ENCODE measurements around the gene PIAS3.
"Not testable (repeated sequence)": the region's sequence is repeated elsewhere in the genome, so short reads cannot be mapped to it uniquely, and the experiment has no call there.

The PIAS3 gene

DNA sequence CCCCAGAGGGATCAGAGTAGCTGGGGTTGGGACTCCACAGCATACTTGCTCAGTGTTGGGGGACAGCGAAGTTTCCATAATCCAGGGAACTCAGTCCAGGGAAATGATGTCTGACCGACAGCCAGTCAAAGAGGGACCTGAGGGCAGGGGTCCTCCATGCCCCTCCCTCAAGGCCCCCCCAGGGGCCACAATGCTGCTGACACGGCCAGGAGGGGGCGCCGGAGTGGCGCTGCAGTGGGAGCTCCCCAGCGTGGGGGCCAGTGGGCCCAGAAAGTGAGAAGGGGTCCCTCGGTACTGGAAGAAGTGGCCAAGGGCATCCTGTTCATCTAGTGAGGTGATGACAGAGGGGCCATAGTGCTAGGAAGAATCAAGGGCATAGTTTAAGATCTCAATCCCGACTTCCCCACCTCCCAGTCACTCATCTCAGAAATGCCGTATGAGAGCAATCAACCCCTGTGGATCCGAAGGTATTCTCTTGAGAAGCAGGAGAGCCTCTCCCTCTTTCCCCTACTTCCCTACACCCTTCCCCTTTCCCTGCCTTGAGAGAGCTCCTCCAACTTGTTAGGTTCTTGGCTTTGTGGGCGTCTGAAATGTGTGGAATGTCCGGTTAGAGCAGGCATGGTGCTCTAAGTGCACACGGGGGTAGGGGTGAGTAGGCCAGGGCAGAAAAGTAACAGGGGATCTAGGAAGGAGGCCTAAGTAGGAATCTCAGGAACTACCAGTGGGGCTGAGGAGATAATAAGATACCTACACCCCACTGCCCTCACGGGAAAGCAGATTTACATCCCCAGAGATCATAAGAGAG lies 9.3 kb downstream of the PIAS3 start:
- H3K4me1 ChIP-seq (ENCODE audit: control insufficient read depth in 5 of 5, insufficient read depth in 5 of 5, low read length in 5 of 5): peaks cover 0 to 18% (median 15%) of the 10 kb centered on the region in 5 donors
- no peak overlapping the region for H3K9ac ChIP-seq (ENCODE audit: low read length in 5 of 5)
- no peaks in the 10 kb centered on the region for H3K27me3 ChIP-seq (ENCODE audit: control insufficient read depth in 5 of 5, insufficient read depth in 4 of 5, low read length in 5 of 5)
- no peak overlapping the region for H3K4me3 ChIP-seq (ENCODE audit: low read depth in 1 of 5, low read length in 5 of 5)
- H3K9me3 ChIP-seq (ENCODE audit: control insufficient read depth in 5 of 5, low read length in 5 of 5): no peaks in the 10 kb centered on the region
- no peak overlapping the region for H3K27ac ChIP-seq (ENCODE audit: low read depth, low read length)
- H3K36me3 ChIP-seq (ENCODE audit: control insufficient read depth in 5 of 5, insufficient read depth in 5 of 5, low read length in 5 of 5): peaks cover 0 to 68% (median 56%) of the 10 kb centered on the region in 5 donors

DNA sequence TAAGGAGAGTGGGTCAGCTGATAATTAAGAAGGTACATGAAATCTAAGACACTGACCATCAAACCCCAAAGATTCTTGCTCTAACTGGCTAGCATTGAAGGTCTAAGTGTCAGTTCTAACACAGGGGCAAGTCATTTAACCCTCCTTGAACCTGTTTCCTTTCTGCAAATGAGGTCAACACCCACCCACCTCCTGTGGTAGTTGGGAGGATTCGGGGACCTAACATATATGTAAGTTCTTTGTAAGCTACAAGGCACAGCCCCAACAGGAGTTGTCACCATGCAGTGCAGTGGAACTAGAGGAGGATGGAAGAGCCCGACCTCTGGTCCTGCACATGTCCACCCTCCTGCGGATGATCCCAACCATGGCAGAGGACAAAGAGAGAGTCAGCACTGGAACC lies 11.1 kb downstream of the PIAS3 start:
- Histone ChIP-seq H3K4me1 (ENCODE audit: control insufficient read depth in 5 of 5, insufficient read depth in 5 of 5, low read length in 5 of 5) (peaks cover 0 to 18% (median 15%) of the 10 kb centered on the region in 5 donors), H3K4me3 (ENCODE audit: low read depth in 1 of 5, low read length in 5 of 5) (no peak overlapping the region), H3K9ac (ENCODE audit: low read length in 5 of 5) (no peak overlapping the region), H3K9me3 (ENCODE audit: control insufficient read depth in 5 of 5, low read length in 5 of 5) (no peaks in the 10 kb centered on the region), H3K36me3 (ENCODE audit: control insufficient read depth in 5 of 5, insufficient read depth in 5 of 5, low read length in 5 of 5) (peaks cover 3 to 58% (median 48%) of the 10 kb centered on the region in 5 donors), H3K27me3 (ENCODE audit: control insufficient read depth in 5 of 5, insufficient read depth in 4 of 5, low read length in 5 of 5) (no peaks in the 10 kb centered on the region), H3K27ac (ENCODE audit: low read depth, low read length) (no peak overlapping the region)

DNA sequence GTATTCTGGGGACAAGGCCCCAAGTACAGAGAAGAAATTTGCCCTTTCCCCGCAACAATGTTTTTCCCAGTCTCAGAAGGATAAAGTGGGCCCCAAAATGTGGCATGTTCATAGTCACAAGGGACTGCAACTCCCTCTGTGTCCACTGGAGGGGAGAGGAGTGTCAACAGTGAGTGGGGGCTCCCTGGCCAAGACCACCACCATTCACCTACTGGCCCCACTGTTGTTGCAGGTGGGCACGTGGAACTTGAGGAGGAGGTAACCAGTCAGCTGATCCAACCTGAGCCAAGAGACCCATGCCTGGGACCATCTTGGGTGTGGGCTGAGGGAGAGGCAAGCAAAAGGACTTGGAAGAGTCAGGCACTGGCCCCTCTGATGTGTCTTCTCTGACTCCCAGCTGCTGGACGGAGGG lies 12.7 kb downstream of the PIAS3 start:
- Histone ChIP-seq H3K36me3 (ENCODE audit: control insufficient read depth in 5 of 5, insufficient read depth in 5 of 5, low read length in 5 of 5) (peaks cover 15 to 62% (median 54%) of the 10 kb centered on the region in 5 donors), H3K4me3 (ENCODE audit: low read depth in 1 of 5, low read length in 5 of 5) (peak overlapping the region; percentile 56 to 86 (median 70)), H3K9ac (ENCODE audit: low read length in 5 of 5) (peak overlapping the region in 4 of 5 donors; percentile 54 to 87 (median 76)), H3K27ac (ENCODE audit: low read depth, low read length) (no peak overlapping the region), H3K27me3 (ENCODE audit: control insufficient read depth in 5 of 5, insufficient read depth in 4 of 5, low read length in 5 of 5) (no peaks in the 10 kb centered on the region), H3K9me3 (ENCODE audit: control insufficient read depth in 5 of 5, low read length in 5 of 5) (no peaks in the 10 kb centered on the region), H3K4me1 (ENCODE audit: control insufficient read depth in 5 of 5, insufficient read depth in 5 of 5, low read length in 5 of 5) (peaks cover 0 to 18% (median 15%) of the 10 kb centered on the region in 5 donors)

- H3K27ac ChIP-seq (ENCODE audit: low read depth, low read length): no peak within 1 kb of the TSS
- H3K9ac ChIP-seq (ENCODE audit: low read length in 5 of 5): peak within 1 kb of the TSS in 4 of 5 donors; percentile 54 to 87 (median 76)
- peak within 1 kb of the TSS; percentile 66 to 86 (median 70) for H3K4me3 ChIP-seq (ENCODE audit: low read depth in 1 of 5, low read length in 5 of 5)
- H3K36me3 ChIP-seq (ENCODE audit: control insufficient read depth in 5 of 5, insufficient read depth in 5 of 5, low read length in 5 of 5): peaks cover 19 to 62% (median 55%) of the 10 kb centered on the region in 5 donors
- no peaks in the 10 kb centered on the region for H3K9me3 ChIP-seq (ENCODE audit: control insufficient read depth in 5 of 5, low read length in 5 of 5)
- H3K27me3 ChIP-seq (ENCODE audit: control insufficient read depth in 5 of 5, insufficient read depth in 4 of 5, low read length in 5 of 5): no peaks in the 10 kb centered on the region
- peaks cover 0 to 18% (median 15%) of the 10 kb centered on the region in 5 donors for H3K4me1 ChIP-seq (ENCODE audit: control insufficient read depth in 5 of 5, insufficient read depth in 5 of 5, low read length in 5 of 5)
Observed at GRCh38 chr1:145845514-145846161, 13.2 kb downstream of the PIAS3 start, which contains the start of gene NUDT17. TSS of gene NUDT17 (plus strand) at chr1:145845630. CDS start at chr1:145845641, 11 bp downstream.

DNA sequence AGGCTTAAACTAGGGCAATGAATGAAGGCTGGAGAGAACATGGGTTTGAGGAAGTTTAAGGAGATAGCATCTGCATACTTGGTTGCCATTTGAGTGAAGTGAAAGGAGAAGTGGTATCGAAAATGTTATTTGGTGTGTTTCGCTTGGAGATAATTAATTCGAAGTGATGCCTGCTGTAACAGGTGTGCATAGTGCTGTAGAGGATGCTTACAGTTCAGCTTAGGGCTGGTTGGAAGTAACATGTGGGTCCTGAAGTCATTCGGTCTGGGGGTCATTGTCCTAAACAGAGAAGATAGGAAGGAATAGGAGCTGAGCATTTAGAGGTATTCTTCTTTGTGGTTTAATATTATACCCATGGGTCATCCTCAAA lies 13.8 kb downstream of the PIAS3 start:
- H3K4me3 ChIP-seq (ENCODE audit: low read depth in 1 of 5, low read length in 5 of 5): peak overlapping the region; percentile 66 to 86 (median 70)
- H3K27me3 ChIP-seq (ENCODE audit: control insufficient read depth in 5 of 5, insufficient read depth in 4 of 5, low read length in 5 of 5): no peaks in the 10 kb centered on the region
- peak overlapping the region in 3 of 5 donors; percentile 60 to 87 (median 80) for H3K9ac ChIP-seq (ENCODE audit: low read length in 5 of 5)
- H3K36me3 ChIP-seq (ENCODE audit: control insufficient read depth in 5 of 5, insufficient read depth in 5 of 5, low read length in 5 of 5): peaks cover 22 to 62% (median 53%) of the 10 kb centered on the region in 5 donors
- H3K4me1 ChIP-seq (ENCODE audit: control insufficient read depth in 5 of 5, insufficient read depth in 5 of 5, low read length in 5 of 5): peaks cover 0 to 18% (median 15%) of the 10 kb centered on the region in 5 donors
- no peaks in the 10 kb centered on the region for H3K9me3 ChIP-seq (ENCODE audit: control insufficient read depth in 5 of 5, low read length in 5 of 5)
- H3K27ac ChIP-seq (ENCODE audit: low read depth, low read length): no peak overlapping the region

DNA sequence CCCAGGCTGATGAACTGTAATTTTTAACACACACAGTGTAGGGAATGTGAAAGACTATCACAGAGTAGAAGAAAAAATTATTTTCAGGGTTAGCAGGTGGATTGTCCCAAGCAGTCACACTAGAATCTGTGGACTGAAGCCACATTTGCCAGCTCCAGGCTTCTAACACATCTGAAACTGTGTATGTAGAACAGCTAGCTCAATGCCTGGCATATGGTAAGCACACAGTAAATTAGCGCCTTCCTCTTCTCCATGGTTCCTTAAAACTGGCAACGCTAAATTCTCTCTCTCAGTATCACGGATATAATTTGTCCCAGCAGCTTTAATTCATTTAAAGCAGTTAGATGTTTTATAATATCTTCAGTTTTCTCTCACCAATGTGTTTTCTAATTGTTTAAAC lies 15.8 kb downstream of the PIAS3 start:
- H3K4me1 ChIP-seq (ENCODE audit: control insufficient read depth in 5 of 5, insufficient read depth in 5 of 5, low read length in 5 of 5): peaks cover 0 to 18% (median 15%) of the 10 kb centered on the region in 5 donors
- H3K27me3 ChIP-seq (ENCODE audit: control insufficient read depth in 5 of 5, insufficient read depth in 4 of 5, low read length in 5 of 5): no peaks in the 10 kb centered on the region
- H3K36me3 ChIP-seq (ENCODE audit: control insufficient read depth in 5 of 5, insufficient read depth in 5 of 5, low read length in 5 of 5): peaks cover 26 to 62% (median 55%) of the 10 kb centered on the region in 5 donors
- no peak overlapping the region for H3K9ac ChIP-seq (ENCODE audit: low read length in 5 of 5)
- no peak overlapping the region for H3K4me3 ChIP-seq (ENCODE audit: low read depth in 1 of 5, low read length in 5 of 5)
- no peak overlapping the region for H3K27ac ChIP-seq (ENCODE audit: low read depth, low read length)
- H3K9me3 ChIP-seq (ENCODE audit: control insufficient read depth in 5 of 5, low read length in 5 of 5): no peaks in the 10 kb centered on the region

DNA sequence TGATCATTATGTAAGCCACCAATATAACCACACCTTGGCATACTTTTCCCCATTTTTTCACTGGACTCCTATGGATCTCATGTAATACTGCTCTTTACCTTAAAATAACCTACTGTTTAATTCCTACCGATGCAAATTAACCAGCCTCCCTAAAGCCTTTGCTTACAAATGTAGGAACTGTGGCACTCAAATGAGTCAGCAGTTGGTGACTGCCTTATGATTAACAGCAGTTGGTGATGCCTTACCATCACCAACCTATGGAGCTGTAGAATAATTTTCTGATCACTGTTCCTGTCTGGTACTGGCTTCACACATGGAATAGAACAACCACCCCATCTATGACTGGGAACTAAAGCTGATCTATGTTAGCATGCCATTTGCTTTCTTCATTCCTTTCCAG lies 21.2 kb downstream of the PIAS3 start:
- no peaks in the 10 kb centered on the region for H3K4me1 ChIP-seq (ENCODE audit: control insufficient read depth in 5 of 5, insufficient read depth in 5 of 5, low read length in 5 of 5)
- no peaks in the 10 kb centered on the region for H3K27me3 ChIP-seq (ENCODE audit: control insufficient read depth in 5 of 5, insufficient read depth in 4 of 5, low read length in 5 of 5)
- peaks cover 49 to 100% (median 89%) of the 10 kb centered on the region in 5 donors for H3K36me3 ChIP-seq (ENCODE audit: control insufficient read depth in 5 of 5, insufficient read depth in 5 of 5, low read length in 5 of 5)
- no peaks in the 10 kb centered on the region for H3K9me3 ChIP-seq (ENCODE audit: control insufficient read depth in 5 of 5, low read length in 5 of 5)
- no peak overlapping the region for H3K27ac ChIP-seq (ENCODE audit: low read depth, low read length)
- no peak overlapping the region for H3K4me3 ChIP-seq (ENCODE audit: low read depth in 1 of 5, low read length in 5 of 5)
- no peak overlapping the region for H3K9ac ChIP-seq (ENCODE audit: low read length in 5 of 5)

DNA sequence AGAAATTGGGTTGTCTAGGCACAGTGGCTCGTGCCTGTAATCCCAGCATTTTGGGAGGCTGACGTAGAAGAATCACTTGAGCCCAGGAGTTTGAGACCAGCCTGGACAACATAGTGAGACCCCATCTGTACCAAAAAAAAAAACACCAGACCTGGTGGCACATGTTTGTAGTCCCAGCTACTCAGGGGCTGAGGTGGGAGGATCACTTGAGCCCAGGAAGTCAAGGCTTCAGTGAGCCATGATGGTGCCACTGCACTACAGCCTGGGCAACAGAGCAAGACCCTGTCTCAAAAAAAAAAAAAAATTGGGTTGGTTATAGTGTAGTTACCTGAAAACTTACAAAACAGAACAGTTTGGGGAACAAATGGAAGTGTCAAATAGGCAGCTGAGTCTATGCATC lies 28.1 kb downstream of the PIAS3 start:
- not testable (repeated sequence) for H3K9ac ChIP-seq (ENCODE audit: low read length in 5 of 5); H3K27me3 ChIP-seq (ENCODE audit: control insufficient read depth in 5 of 5, insufficient read depth in 4 of 5, low read length in 5 of 5); H3K4me1 ChIP-seq (ENCODE audit: control insufficient read depth in 5 of 5, insufficient read depth in 5 of 5, low read length in 5 of 5); H3K27ac ChIP-seq (ENCODE audit: low read depth, low read length); H3K9me3 ChIP-seq (ENCODE audit: control insufficient read depth in 5 of 5, low read length in 5 of 5); H3K4me3 ChIP-seq (ENCODE audit: low read depth in 1 of 5, low read length in 5 of 5)
- peaks cover 44 to 94% (median 83%) of the 10 kb centered on the region in 5 donors for H3K36me3 ChIP-seq (ENCODE audit: control insufficient read depth in 5 of 5, insufficient read depth in 5 of 5, low read length in 5 of 5)

DNA sequence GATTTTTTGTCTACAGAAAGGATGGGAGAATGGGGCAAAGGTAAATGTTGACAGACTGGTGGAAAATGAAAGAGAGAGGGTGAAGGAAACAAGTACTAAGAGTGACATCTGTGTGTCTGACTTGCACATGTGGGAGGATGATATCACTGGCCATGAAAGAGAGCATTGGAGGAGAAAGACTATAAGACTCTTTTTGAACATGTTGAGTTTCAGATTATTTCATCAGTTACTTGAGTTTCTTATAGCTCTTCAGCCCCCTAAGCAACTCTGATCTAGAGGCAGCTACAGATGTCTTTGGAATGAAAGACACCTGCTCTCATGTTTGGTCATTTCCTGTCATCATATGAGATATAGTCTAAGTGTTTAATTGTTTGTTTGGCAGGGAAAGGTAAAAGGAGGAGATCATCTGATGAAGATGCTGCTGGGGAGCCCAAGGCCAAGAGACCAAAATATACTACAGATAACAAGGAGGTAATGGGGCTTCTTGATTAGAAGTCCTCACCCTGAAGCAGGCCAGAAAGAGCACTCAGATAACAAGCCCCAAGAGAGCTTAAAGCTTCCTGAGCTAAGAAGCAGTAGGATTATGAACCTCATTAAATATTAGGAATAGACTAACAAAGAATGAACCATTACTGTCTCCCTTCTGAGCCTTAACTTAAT lies 30.4 kb downstream of the PIAS3 start:
- Histone ChIP-seq H3K4me1 (ENCODE audit: control insufficient read depth in 5 of 5, insufficient read depth in 5 of 5, low read length in 5 of 5) (peaks cover 0 to 17% (median 15%) of the 10 kb centered on the region in 5 donors), H3K36me3 (ENCODE audit: control insufficient read depth in 5 of 5, insufficient read depth in 5 of 5, low read length in 5 of 5) (peaks cover 34 to 73% (median 62%) of the 10 kb centered on the region in 5 donors), H3K27ac (ENCODE audit: low read depth, low read length) (no peak overlapping the region), H3K4me3 (ENCODE audit: low read depth in 1 of 5, low read length in 5 of 5) (no peak overlapping the region), H3K27me3 (ENCODE audit: control insufficient read depth in 5 of 5, insufficient read depth in 4 of 5, low read length in 5 of 5) (no peaks in the 10 kb centered on the region), H3K9me3 (ENCODE audit: control insufficient read depth in 5 of 5, low read length in 5 of 5) (no peaks in the 10 kb centered on the region), H3K9ac (ENCODE audit: low read length in 5 of 5) (no peak overlapping the region)
